HEK293T (cell line): ENCODE measurements around the gene IST1.

Experiments
- ELF4 ChIP-seq: fragments of 450-650 bp; IDR thresholded peaks from 2 replicates; pipeline ENCODE4 v1.6.1; 2017; ENCODE audit warnings: antibody characterized with exemption
- FOXM1 ChIP-seq: fragments of 450-650 bp; IDR thresholded peaks from 2 replicates; pipeline ENCODE4 v1.6.1; 2017; ENCODE audit warnings: mild to moderate bottlenecking, borderline replicate concordance
- NFRKB ChIP-seq: fragments of 450-650 bp; IDR thresholded peaks from 2 replicates; pipeline ENCODE4 v1.6.1; 2016; ENCODE audit warnings: mild to moderate bottlenecking, moderate library complexity
- TARDBP ChIP-seq: fragments of 450-650 bp; IDR thresholded peaks from 2 replicates; pipeline ENCODE4 v1.6.1; 2016

DNA sequence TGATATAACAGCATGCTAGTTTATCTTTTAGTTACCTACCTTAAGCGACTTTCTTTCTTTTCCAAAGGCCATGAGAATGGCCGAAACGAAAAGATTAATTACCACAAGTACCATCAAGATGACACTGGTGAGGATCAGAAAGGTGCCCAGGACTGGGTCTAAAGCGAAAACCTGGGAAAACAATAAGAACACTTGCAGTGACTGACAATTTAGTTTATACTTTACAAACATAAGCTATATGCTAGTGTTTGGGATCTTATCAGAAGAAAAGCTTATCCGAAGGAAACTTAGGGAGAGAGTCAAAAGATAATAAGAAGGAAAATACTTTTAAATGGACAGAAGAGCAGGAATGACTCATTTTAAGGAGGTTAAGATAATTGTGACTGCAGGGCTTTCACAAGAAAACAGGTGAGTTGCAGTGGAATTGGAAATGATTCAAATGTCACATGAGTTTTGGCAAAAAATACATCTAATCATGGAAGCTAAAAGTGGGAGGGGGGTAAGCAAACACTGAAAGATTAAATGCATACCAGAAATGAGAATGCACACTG lies 34.8 kb downstream of the IST1 start:
- TF ChIP-seq NFRKB (no peak), ELF4 (no peak), FOXM1 (no peak), TARDBP (no peak)
